Urinary bladder (tissue), 4 donors: ENCODE data around the gene DUSP15. TPM values are rescaled to one million over a fixed set of nuclear protein-coding genes. Genes with fewer than 3 reads are reported as not detected.
A peak's percentile ranks its signal among the peaks of the same experiment; 100 is the strongest.

Experiments used
- DNase-seq: peaks from one replicate; pipeline ENCODE4 v3.0.0-alpha.2; 2015; ENCODE audit errors: extremely low spot score
- H3K27ac ChIP-seq: one replicate; pipeline ENCODE4 v1.5.1; 2013; ENCODE audit warnings: low read depth, mild to moderate bottlenecking, moderate library complexity
- H3K36me3 ChIP-seq: one replicate; pipeline ENCODE4 v1.6.1; 2013; ENCODE audit warnings: mild to moderate bottlenecking, moderate library complexity; ENCODE audit not compliant: insufficient read depth
- H3K4me1 ChIP-seq: one replicate; pipeline ENCODE4 v1.6.1; 2013; ENCODE audit warnings: mild to moderate bottlenecking, moderate library complexity; ENCODE audit not compliant: insufficient read depth
- H3K4me3 ChIP-seq: one replicate; pipeline ENCODE4 v1.5.1; 2013; ENCODE audit warnings: low read depth, low read length
- WGBS: extraction: QIAGEN DNeasy Blood & Tissue Kit; methylation state at CpG from one replicate; pipeline ENCODE4 v1.1.7; 2013; 5-methylcytosine and 5-hydroxymethylcytosine counted together
- polyA plus RNA-seq: library from polyadenylated mRNA; stranded (reverse); fragments of 200-250 nt; gene quantifications from one replicate; pipeline ENCODE4 v1.2.3, GENCODE V29; 2013
- total RNA-seq: library from RNA; depleted of rRNA; stranded (reverse); fragments of >200 nt; gene quantifications from one replicate; pipeline ENCODE4 v1.2.3, GENCODE V29; 2014
- donor health status: healthy with polysubstance abuse.
- donor health status: healthy.

Gene DUSP15
- total and polyA plus RNA-seq, 2 donors, result 1.4 to 4.0 TPM

- Histone ChIP-seq H3K36me3 (no peaks in the 10 kb centered on the region), H3K4me1 (no peaks in the 10 kb centered on the region), H3K27ac (no peak overlapping the region), H3K4me3 (peak overlapping the region; percentile 2)
- DNase-seq, result no peak
- WGBS, result 85% methylated on average over 28 of the region's 28 CpGs
Observed at GRCh38 chr20:31844737-31845299, 25.5 kb downstream of the DUSP15 start.

DNA sequence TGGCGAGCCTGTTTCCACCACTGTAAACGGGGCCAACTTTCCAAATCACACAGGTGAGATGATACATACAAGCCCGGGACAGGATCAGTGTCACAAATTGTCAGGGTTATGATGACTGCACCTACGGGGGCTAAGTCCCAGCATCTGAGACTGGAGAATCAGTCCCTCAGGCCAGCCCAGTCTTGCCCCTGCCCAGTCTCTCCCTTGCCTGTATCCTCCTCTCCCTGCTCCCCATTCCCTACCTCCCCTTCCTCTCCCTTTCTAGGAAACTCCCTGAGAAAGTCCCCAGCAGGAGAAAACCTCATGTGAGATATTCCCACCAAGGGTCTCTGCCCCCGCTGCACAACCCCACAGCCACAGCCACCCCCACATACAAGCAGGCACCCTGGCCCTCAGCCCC lies 26.4 kb downstream of the DUSP15 start:
- Histone ChIP-seq H3K27ac (no peak overlapping the region), H3K4me1 (no peaks in the 10 kb centered on the region), H3K36me3 (no peaks in the 10 kb centered on the region), H3K4me3 (no peak overlapping the region)
- no peak for DNase-seq
- WGBS, result 83% methylated on average over 5 of the region's 5 CpGs

- Histone ChIP-seq H3K36me3 (no peaks in the 10 kb centered on the region), H3K4me1 (no peaks in the 10 kb centered on the region), H3K27ac (no peak overlapping the region), H3K4me3 (no peak overlapping the region)
- no peak for DNase-seq
- 78% methylated on average over 6 of the region's 6 CpGs for WGBS
Observed at GRCh38 chr20:31843288-31843687, 27.0 kb downstream of the DUSP15 start.

DNA sequence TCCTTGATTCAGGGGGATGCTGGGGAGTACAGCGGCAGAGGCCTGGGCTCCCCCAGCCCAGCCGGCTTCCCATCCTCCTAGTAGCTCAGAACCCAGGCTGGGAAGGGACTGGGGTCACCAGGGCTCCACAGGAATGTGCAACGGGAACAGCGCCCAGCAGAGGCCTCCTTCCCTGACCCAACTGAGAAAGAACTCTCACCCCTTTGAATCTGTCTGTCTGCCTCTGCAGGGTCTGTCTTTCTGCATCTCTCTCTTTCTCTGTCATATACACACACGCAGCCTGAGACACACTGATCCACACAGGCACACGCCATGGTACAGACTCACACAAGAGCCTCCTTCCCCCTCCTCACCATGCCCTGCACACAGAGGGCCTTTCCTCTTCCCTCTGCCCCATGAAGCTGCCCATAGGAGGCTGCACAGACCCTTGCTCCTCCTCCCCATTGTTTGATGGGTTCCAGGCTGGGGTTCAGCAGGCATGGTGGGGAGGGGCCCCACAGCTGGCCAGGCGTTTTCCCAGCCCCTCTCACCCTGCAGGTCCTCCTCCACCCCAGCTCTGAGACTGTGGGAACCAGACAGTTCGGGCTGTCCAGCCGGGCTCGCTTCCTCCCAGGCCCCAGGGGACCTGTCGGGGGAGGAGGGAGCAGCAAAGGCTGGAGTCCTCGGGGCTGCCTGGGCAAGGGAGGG lies 27.7 kb downstream of the DUSP15 start:
- Histone ChIP-seq H3K27ac (no peak overlapping the region), H3K4me1 (no peaks in the 10 kb centered on the region), H3K4me3 (no peak overlapping the region), H3K36me3 (no peaks in the 10 kb centered on the region)
- 45% methylated on average over 12 of the region's 12 CpGs for WGBS
- DNase-seq, result no peak

DNA sequence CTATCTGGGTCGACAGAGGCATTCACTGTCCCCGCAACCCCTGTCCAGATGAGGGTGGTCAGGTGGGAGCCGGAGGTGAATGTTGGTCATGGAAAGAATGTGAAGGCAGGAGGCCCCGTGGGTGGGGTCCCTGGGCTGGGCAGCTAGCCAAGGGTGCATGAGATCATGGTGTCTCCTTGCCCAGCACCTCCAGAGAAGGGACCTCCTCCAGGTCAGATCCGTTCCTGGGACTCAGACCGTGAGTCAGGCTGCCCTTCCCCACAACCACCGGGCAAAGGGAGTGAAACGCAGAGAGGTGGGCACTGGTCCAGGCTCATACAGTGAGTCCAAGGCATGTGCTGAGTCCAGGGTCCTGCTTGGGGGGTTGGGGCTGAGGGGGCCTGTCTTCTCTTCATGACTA lies 28.4 kb downstream of the DUSP15 start:
- Histone ChIP-seq H3K4me3 (no peak overlapping the region), H3K4me1 (no peaks in the 10 kb centered on the region)
- 43% methylated on average over 8 of the region's 8 CpGs for WGBS

DNA sequence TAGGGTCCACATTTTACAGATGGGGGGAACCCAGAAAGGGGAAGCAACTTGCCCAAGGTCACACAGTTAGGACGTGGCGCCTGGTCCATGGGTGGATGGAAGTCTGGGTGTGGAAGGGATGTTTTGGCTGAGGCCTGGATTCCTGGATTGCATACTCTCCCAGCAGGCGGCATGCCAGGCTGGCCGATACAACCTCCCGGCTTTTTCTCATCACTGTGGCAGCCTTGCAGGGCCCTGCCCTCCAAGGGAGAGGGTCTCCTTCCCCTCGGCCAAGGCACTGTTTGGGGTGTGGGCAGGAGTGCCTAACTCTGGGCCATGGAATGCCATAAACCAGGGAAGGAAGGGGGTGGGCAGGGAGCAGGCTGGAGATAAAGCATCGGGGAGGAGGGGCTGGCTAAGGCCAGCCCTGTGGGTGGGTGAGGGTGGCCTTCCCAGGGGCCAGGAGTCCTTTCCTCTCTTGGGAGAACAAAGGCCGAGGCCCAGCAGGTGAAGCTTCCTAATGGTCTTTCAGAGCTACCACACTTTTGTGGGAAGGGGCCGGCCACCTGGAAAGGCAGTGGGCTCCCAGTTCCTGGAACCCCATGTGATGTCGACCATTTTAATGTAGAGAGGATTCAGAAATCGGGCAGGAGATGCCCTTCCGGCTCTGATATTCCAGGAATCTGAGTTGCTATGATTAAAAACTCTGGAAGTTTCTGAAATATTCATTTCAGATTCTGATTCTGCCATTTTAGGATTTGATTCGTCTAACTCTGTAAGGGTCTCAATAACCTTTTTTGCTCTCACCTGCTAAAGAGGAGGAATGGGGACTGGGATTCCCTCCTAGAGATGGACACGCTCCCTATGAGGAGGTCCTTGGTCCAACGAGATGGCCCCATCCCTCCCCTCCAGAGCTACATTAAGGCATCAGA lies 29.2 kb downstream of the DUSP15 start:
- no peak overlapping the region for H3K4me3 ChIP-seq
- H3K4me1 ChIP-seq, result no peaks in the 10 kb centered on the region
- no peak for DNase-seq
- H3K27ac ChIP-seq, result no peak overlapping the region
- no peaks in the 10 kb centered on the region for H3K36me3 ChIP-seq
- WGBS, result 69% methylated on average over 15 of the region's 15 CpGs

More for the DNA sequence above, 28.4 kb downstream of the DUSP15 start:
- H3K36me3 ChIP-seq, result no peaks in the 10 kb centered on the region
- no peak for DNase-seq
- H3K27ac ChIP-seq, result no peak overlapping the region

- H3K36me3 ChIP-seq, result no peaks in the 10 kb centered on the region
- H3K4me1 ChIP-seq, result no peaks in the 10 kb centered on the region
- H3K27ac ChIP-seq, result no peak overlapping the region
- WGBS, result 77% methylated on average over 5 of the region's 5 CpGs
- H3K4me3 ChIP-seq, result no peak overlapping the region
- DNase-seq, result no peak
Observed at GRCh38 chr20:31839782-31840487, 30.4 kb downstream of the DUSP15 start.

GRCh38 chr20:31838646-31839292 lies 31.6 kb downstream of the DUSP15 start:
- Histone ChIP-seq H3K36me3 (no peaks in the 10 kb centered on the region), H3K4me3 (no peak overlapping the region), H3K27ac (no peak overlapping the region), H3K4me1 (no peaks in the 10 kb centered on the region)
- WGBS, result 84% methylated on average over 9 of the region's 9 CpGs
- no peak for DNase-seq

DNA sequence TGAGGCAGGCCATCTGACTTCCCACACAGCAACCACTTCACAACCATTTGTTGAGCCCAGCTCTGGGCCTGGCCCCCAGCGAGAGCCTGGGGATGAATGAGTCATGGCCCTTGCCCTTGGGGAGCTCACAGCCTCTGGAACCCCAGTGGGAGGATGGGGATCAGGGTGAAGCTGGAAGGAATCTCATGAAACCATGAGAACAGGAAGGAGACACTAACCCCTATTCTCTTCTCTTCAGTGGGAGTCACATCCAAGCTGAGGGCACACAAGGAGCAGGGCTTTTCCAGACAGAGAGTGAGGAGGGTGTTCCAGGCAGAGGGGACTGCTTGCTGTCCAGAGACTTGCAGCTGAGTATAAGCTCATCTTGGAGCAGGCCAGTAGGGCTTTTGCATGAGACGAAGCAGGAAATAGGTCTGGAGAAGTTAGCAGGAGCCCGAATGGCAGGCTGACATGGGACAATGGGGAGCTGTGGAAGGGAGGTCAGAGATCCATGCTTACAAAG lies 32.4 kb downstream of the DUSP15 start:
- no peak overlapping the region for H3K27ac ChIP-seq
- no peak for DNase-seq
- WGBS, result 43% methylated on average over 3 of the region's 3 CpGs
- no peaks in the 10 kb centered on the region for H3K36me3 ChIP-seq
- no peaks in the 10 kb centered on the region for H3K4me1 ChIP-seq
- no peak overlapping the region for H3K4me3 ChIP-seq

DNA sequence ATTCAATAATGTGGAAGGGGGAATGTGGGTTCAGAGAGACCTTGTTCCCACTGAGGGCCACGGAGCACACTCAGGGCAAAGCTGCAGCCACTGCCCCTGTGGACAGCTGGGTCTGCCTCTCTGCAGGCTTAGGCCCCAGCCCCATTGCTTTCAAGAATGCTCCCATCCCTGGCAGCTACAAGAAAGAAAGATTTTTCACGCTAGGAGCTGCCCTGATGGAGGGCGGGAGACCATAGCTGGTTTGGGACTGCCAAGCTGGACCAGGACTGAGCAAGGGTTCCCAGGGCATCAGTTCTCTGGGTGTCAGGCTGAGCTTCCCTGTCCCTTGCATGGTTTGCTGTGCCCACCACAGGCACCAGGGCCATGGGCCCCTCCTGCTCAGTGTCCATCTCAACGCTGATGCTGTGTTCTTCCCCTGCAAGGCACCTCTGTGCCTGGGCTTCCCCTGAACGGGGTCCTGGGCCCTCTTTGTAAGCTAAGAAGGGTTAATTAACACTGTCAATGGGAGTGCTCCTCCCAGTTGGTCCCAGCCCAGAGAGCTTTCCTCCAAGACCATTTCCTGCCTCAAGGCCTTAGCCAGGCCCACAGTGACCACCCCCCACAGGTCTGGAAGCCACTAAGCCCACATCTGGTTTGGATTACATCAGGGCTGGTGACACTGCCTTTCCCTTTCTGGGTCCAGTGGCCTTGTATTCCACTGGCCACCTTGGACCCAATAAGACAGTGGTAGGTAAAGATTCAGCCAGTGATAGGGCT lies 33.3 kb downstream of the DUSP15 start:
- 72% methylated on average over 5 of the region's 5 CpGs for WGBS
- no peak overlapping the region for H3K27ac ChIP-seq
- DNase-seq, result no peak
- H3K4me1 ChIP-seq, result no peaks in the 10 kb centered on the region
- no peak overlapping the region for H3K4me3 ChIP-seq
- no peaks in the 10 kb centered on the region for H3K36me3 ChIP-seq

DNA sequence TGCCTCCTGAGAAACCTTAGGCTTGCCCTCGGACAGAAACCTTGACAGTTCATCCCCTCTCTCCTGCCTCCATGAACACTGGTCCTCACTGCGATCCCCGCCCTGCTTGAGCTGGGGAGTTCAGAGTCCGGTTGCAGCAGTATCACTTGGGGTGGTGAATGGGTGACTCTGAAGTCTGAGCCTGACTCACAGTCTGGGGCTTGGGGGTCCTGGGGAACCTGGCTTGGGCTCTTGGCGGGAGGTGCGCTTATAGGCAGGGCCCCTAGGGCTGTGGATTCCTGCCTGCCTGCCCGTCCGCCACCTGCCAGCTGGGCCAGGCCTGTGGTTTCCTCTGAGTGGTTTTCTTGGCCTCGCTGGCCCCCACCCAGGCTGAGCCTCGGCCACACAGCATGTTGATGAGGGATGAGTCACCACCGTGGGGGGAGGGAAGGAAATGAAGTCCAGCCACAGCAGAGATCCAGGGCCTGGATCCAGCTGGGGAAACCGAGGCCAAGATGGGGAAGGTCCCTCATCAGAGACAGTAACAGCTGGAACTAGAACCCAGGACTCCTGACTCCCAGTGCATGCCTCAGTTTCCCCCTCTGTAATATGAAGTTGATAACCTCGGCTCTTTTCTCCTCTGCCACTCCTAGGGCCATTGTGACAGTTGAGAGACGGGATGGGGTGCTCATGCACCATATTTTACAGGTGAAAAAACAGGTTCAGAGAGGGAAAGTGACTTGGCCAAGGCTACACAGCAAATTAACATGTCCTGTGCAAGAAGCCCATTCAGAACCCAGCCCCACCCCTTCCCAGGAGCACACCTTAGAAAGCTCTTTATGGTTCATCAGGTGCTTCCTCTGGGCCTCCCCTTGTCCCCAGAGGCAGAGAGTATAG lies 34.1 kb downstream of the DUSP15 start:
- H3K4me1 ChIP-seq, result no peaks in the 10 kb centered on the region
- DNase-seq, result no peak
- no peak overlapping the region for H3K4me3 ChIP-seq
- 30% methylated on average over 14 of the region's 14 CpGs for whole genome bisulfite sequencing
- no peak overlapping the region for H3K27ac ChIP-seq
- no peaks in the 10 kb centered on the region for H3K36me3 ChIP-seq

DNA sequence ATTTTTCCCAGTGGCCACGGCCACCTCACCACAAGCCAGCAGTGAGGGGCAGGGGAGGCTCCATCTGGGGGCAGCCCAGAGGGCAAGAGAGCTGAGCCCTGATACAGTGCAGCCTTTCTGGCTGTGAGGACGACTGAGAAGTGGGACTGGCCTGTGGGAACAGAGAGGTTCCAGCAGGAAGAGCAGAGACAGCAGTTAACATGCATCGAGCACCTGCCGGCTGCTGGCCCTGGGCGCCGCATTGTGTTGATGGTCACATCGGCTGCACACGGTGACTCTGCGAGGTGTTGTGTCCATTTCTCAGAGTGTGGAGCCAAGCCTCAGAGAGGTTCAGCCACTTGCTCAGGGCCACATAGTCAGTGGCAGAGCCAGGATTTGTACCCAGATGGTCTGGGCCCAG lies 34.8 kb downstream of the DUSP15 start:
- WGBS, result 81% methylated on average over 9 of the region's 9 CpGs
- no peak for DNase-seq
- H3K27ac ChIP-seq, result no peak overlapping the region
- no peaks in the 10 kb centered on the region for H3K4me1 ChIP-seq
- no peak overlapping the region for H3K4me3 ChIP-seq
- H3K36me3 ChIP-seq, result no peaks in the 10 kb centered on the region
